GM19455 (cell line): ENCODE measurements around the gene PAEP.
"Not testable (repeated sequence)": the region's sequence is repeated elsewhere in the genome, so short reads cannot be mapped to it uniquely, and the experiment has no call there.

Experiments
- ATAC-seq: cut with Tn5 transposase; IDR thresholded peaks from one replicate; pipeline ENCODE4 v1.9.1; 2021; ENCODE audit not compliant: unreplicated experiment

PAEP gene

DNA sequence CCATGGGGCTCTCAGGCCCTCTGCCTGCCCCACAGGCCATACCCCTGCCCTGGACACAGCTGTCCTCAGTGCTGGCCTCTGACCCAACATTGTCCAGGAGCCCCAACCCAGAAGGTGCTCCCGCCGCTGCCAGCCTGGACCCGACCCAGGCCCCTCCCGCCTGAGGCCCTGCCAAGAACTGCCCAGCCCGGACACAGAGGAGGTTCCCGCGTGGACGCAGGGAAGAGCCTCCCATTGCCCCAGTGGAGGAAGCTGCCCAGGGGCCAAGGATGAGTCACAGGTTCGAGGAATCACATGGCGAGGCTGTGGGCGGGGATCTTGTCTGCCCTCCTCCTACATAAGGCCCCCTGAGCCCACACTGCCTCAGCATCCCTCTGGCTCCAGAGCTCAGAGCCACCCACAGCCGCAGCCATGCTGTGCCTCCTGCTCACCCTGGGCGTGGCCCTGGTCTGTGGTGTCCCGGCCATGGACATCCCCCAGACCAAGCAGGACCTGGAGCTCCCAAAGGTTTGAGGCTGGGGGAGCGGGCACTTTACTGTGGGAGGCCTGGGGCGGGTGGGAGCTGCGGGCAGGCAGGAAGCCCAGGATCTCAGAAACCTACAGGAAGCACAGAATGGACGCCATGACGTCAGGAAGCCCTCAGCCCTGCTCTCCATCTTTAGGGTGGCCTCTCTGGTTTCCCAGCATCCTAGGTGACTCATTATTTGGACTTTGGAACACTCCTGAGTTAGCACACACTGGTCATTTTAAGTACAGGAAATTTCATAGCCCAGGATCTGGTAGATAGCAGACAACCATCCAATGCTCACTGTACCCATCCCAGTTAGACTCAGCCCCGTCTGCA is at the start of gene PAEP:
Gene PAEP, plus strand, starts transcription at position 366 of the 844 bp plus-strand sequence.
- ATAC-seq = no peak

DNA sequence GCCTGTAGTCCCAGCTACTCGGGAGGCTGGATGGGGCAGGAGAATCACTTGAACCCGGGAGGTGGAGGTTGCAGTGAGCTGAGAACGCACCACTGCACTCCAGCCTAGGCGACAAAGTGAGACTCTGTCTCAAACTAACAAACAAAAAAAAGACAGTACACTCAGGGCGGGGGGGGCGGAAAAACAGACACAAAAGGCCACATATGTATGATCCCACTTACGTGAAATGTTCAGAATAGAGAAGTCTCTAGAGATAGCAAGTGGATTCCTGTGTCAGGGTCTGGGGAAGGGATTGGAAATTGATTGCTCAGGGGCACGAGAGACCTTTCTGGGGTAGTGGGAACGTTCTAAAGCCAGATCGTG is 49.3 kb upstream of the PAEP start:
- ATAC-seq = no peak

DNA sequence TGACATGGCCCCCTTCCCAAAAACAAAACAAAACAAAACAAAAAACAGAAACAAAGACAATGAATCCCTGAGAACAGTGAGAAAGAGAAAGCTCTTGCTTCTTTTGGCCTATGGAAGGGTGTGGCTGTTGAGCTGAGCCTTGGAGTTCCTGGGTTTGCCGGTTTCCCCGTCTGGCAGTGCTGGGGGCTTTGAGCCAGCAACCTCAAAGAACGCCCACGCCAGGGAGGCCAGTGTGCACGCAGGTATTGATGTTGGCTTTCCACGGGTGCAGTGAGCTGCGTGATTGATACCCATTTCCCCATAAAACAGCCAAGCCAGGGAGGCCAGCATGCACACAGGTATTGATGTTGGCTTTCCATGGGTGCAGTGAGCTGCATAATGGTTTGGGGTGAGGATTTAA is 48.7 kb upstream of the PAEP start:
- no peak for ATAC-seq

GRCh38 chr9:135513351-135513846 is 48.2 kb upstream of the PAEP start:
- no peak for ATAC-seq

DNA sequence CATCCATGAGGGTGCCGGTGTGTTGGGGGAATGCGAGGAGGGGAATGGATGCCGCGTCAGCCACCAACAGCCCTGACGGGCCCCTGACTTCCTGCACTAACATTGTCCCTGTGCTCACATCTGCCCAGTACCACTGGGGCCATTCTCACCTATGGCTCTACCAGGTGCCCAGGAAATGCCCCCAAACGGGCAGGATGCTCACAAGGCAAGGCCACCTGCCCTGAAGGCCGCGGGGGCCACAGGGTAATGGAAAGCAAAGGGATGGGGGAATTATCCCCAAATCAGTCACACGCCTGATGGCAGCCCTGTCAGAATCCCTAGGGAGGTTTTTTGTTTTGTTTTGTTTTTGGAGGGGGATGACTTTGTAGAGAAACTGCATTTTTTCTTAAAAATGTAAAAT is 47.6 kb upstream of the PAEP start:
- not testable (repeated sequence) for ATAC-seq

GRCh38 chr9:135514342-135515082 is 47.0 kb upstream of the PAEP start:
- no peak for ATAC-seq

- no peak for ATAC-seq
Observed at GRCh38 chr9:135515083-135515951, 46.2 kb upstream of the PAEP start.

GRCh38 chr9:135516132-135516860 is 45.3 kb upstream of the PAEP start:
- ATAC-seq = no peak

DNA sequence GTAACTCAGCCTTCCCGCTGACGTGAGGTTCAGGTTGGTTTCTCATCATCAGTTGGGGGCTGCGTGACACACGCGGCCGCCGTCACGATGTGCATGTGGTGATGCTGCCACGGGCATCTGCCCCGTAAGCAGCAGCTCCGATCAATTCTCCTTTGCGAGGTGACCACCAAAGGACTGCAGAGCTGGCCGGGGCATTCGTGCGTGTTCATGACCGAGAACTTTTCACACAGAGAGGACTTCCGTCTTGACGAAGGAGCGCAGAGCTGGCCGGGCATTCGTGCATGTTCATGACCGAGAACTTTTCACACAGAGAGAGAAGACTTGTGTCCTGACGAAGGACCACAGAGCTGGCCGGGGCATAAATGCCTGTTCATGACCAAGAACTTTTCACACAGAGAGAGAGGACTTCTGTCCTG is 44.1 kb upstream of the PAEP start:
- no peak for ATAC-seq

GRCh38 chr9:135519179-135519971 is 42.2 kb upstream of the PAEP start:
- ATAC-seq = no peak

GRCh38 chr9:135520916-135521607 is 40.5 kb upstream of the PAEP start, which contains the start of gene LCN1:
Gene LCN1 (plus strand): TSS chr9:135521440. CDS start chr9:135521498, 58 bp downstream.
- no peak for ATAC-seq

DNA sequence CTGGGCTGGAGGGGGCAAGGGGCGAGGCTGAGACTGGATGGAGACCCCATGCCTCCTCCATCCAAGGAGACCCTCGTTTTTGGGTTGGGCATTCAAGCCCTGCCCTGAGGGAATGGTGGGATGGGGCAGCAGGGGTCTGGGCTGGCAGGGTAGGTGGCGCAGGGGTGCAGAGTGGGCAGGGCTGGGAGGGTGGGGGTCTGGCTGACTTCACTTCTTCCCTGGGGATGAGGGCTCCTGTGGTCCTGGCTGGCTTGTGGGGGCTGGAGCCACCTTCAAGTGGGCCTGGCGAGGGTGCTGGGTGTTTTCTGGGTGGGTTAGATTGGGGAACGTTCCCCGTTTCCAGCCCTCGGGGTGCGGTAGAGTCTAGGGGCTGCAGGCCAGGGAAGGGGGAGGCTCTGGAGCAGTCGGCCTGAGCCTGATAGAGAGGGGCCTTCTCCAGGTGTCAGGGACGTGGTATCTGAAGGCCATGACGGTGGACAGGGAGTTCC is 39.9 kb upstream of the PAEP start:
- no peak for ATAC-seq

DNA sequence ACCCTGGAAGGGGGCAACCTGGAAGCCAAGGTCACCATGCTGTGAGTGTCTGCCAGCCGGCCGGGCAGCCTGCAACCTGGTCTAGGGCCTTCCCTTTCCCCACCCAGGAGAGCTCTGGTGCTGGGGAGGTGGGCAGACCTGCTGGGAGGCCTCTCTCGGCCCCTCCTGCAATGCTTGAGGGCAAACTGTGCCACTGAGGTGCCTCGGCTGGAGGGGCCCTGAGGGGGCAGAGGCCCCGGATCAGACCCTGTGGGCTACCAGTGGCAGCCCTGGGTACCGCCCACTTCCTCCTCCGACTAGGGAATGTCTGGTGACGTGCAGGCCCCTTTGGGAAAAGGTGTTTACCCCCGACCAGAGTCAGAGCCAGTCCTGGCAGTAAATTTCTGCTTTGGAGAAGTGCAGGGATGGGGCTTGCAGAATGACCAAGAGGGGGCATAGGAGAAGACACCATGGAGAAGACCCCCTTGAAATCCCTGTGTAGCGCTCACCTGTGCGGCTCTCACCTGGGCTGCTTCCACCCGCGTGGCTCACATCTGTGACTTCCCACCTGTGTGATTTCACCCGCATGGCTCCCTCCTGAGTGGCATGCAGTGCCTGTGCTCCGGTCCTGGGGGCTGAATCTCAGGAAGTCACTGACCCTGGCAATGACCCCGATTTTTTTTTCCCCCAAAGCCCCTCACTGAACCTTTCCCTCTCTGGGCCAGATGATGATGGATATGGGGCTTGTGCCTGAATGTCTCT is 39.2 kb upstream of the PAEP start:
- no peak for ATAC-seq

DNA sequence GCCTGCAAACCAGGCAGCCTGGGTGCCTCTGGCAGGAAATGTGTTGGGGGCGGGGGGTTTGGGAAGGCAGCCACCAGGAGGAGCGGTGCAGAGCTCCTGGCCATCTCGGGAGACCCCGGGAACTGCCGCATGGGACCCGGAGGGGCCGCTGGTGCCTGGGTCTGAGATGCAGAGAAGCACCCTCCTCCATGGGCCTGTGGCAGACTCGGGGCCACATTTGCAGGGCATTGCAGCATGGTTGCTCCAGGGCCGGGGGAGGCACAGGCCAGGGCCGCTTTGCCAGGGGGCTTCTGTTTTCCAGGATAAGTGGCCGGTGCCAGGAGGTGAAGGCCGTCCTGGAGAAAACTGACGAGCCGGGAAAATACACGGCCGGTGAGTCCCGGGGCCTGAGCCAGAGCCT is 38.6 kb upstream of the PAEP start:
- no peak for ATAC-seq

DNA sequence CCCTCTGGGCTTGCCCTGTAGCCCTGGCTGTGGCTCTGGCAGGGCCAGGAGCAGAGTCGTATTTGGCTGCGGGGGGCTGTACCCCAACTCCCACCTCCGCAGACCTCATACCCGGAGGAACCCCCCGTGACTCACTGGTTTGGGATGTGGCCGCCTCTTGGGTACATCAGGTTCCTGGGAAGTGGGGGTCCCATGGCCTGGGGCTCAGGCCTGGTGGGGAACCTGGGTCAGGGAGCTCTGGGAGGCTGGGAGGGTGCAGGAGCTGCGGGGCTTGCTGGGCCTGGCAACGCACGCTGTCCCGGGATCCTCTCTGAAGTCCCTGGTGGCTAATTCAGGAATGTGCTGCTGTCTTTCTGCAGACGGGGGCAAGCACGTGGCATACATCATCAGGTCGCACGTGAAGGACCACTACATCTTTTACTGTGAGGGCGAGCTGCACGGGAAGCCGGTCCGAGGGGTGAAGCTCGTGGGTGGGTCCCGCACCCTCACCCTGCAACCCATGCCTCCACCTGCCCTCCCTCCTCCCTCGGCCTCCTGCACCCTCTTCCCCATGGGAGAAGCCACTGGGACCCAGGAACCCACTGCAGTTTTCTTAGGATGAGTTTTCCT is 37.9 kb upstream of the PAEP start:
- ATAC-seq = no peak

DNA sequence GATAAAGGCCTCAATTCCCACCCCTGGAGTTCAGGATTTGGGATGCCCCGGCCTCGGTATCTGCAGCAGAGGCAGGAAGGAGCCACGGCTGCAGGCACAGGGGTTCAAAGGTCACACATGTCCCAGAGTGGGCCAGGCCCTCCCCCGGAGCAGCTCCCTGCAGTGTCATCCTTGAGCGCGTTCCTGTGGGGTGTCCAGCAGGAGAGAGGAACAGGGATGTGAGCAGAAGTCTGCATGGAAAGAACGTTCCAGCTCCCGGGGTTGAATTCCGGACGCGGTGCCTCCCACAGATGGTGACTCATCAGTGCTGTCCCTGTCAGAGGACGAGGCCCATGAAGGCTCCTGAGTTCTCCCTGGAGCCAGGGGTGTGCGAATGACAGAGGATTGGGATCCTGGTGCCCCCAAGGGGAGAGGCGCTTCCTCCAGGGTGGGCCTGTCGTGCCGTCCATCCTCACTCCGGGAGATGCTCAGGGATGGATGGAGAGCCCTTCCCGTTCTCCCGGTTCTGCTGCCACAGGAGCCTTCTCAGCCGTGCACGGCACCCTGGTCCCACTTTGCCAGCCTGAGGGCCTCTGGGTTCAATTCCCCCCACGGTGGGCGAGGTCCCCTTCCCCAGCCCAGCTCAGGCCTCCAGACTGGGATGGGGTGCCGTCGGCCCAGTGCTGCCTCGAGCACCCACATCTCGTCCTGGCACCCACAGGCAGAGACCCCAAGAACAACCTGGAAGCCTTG is 37.3 kb upstream of the PAEP start:
- ATAC-seq = no peak
